Erythroblast (primary cell): ENCODE data around the gene DLX5.
"Not testable (repeated sequence)": the region's sequence is repeated elsewhere in the genome, so short reads cannot be mapped to it uniquely, and the experiment has no call there.

Source experiments
- DNase-seq, 2 experiments: peaks; one replicate each; lab custom pipeline; 2025; lab: John Stamatoyannopoulos, UW
- GATA1 ChIP-seq: IDR thresholded peaks from 2 replicates; pipeline ENCODE4 v1.6.1; 2011; ENCODE audit warnings: low read depth, mild to moderate bottlenecking, control low read depth, low read length, moderate library complexity
- POLR2A ChIP-seq: IDR thresholded peaks from 2 replicates; pipeline ENCODE4 v1.6.1; 2011; ENCODE audit warnings: mild to moderate bottlenecking, low read length

DLX5 gene

DNA sequence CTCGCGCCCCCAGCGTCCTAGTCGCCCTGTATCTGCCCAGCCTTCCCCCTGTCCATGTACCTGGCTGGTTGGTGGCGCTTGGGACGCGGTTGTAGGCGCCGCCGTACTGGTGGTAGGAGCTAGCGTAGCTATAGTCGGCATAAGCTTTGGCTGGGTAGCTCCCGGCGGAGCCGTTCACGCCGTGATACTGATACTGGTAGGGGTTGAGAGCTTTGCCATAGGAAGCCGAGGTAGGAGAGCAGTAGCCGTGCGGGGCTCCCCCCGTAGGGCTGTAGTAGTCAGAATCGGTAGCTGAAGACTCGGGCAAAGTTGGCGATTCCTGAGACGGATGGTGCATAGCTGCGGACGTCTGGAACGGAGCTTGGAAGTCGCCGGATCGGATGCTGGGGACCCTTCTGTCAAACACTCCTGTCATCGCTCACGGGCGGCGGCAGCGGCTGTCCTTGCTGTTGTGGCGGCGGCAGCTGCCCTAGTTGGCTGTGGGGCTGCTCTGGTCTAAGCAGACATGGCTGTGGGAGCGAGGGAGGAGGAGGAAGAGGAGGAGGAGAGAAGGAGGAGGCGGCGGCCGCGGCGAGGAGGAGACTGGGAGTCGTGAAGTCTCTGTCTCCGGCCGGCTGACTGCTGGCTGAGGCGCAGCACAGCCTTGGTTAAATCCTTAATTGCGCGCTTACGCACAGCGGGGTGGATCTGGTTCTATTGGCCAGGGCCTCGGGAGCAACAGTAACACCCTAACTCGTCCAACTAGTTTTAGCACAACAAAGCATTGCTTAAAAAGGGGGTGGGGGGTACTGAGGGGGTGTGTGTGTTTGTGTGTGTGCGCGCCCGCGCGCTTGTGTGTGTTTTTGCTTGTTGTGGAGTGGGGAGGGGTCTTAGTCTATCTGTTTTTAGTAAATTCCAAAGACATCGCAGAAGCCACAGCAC lies at the start of gene DLX5:
Gene DLX5, minus strand, starts transcription at position 623 of the 921 bp plus-strand sequence. Its CDS starts 208 bp downstream, at position 415.
- DNase-seq: no peak
- no peak for TF ChIP-seq GATA1

DNA sequence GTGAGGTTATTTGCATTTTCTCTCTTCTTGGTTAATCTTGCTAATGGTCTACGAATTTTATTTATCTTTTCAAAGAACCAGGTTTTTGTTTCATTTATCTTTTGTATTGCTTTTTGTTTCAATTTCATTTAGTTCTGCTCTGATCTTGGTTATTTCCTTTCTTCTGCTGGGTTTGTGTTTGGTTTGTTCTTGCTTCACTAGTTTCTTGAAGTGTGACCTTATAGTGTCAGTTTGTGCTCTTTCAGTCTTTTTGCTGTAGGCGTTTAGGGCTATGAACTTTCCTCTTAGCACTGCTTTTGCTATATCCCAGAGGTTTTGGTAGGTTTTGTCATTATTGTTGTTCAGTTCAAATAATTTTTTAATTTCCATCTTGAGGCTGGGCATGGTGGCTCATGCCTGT lies 47.4 kb upstream of the DLX5 start:
- DNase-seq: not testable (repeated sequence)

DNA sequence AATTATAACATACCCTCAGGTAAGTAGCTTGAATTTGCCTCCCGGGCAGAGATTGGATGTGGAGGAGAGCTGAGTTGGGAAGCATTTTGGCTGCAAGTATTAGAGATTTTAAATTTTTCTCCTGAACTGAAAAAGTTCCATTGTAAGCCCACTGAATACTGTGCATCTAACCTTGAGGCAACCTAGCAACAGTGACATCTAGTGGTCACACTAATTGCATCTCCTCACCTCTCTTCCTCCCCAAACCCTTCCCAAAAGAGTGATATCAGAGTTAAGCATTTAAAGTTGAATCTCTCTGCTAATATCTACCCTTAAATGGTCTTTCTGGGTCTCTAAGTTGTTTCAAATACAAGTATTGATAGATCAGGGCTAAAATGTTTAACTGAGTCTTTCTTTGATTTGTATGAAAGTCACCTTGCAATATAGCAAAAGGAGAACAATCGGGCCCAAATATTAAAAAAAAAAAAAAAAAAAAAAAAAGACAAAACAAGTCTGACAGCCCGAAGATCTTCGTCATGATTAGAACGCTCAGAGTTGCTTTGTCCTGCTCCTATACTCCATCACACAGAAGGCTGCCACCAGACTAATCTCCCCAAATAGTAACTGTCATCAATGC lies 40.4 kb upstream of the DLX5 start:
- DNase-seq: peak; percentile 32 to 61

DNA sequence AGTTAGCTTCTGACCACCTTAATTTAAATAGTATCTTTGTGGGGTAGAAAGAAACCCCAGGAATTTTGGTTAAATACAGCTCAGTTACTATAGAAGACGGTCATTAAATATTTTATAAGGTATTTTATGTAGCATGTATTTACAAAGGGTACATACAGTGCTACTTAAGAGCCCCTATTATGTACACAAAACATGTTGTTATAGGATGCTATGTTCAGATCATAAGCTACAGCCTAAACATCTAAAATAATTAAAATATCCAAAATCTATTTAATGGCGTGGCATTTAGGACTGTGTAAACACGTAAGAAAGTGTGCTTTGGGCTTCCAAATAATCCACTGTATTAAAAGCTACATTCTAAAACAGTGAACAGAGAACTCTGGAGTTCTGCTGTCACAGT lies 39.4 kb upstream of the DLX5 start:
- TF ChIP-seq POLR2A (no peak), GATA1 (no peak)
- DNase-seq: no peak

More for the DNA sequence above, 40.4 kb upstream of the DLX5 start:
- TF ChIP-seq GATA1 (no peak), POLR2A (no peak)

DNA sequence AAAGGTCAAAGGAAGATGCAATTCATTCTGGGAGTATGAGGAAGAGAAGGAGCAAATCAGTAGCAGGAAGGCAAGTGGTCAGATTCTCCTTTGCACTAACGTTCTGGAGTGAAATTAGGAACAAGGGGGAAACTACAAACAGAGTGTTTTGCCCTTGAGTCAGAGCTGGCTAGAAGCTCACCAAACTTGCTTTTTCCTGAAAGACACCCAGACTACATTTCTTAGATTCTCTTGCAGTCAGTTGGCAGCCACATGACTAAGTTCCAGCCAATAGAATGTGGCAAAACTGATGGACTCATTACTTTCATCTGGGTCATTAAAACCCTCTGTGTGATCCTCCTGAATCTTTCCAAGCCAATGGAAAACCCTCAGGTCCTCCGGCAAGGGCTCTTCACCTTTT lies 18.6 kb upstream of the DLX5 start:
- DNase-seq: no peak
- TF ChIP-seq GATA1 (no peak), POLR2A (no peak)

DNA sequence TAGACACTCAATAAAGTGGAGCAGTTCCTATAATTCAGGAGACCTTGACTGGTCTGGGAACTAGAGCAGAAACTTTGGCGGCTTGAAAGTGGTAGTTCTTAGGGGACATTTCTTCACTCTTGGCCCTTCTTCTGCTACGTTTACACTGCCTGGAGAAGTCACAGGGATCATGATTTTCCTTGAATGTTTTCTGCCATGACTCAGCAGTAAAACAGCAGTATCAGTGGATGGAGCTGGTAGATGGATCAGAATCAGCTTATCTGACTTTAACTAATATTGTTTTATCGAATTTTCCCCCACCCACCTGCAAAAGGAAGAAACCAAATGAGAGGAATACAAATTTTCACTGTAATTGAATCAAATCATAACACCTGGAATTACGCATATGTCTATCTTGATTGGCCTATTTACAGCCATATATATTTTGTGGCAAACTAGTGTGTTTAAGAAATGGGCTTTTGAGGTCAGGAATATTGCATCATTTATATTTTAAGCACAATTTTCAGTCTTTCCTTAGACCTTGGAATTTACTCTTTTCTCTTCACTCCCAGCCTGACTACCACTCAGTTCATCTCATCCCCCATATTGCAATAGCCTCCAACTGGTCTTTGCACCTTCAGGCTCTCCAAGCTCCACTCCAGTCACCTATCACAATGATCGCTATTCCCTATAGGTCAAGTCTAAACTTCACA lies 14.9 kb upstream of the DLX5 start:
- no peak for TF ChIP-seq POLR2A
- TF ChIP-seq GATA1: no peak
- no peak for DNase-seq

DNA sequence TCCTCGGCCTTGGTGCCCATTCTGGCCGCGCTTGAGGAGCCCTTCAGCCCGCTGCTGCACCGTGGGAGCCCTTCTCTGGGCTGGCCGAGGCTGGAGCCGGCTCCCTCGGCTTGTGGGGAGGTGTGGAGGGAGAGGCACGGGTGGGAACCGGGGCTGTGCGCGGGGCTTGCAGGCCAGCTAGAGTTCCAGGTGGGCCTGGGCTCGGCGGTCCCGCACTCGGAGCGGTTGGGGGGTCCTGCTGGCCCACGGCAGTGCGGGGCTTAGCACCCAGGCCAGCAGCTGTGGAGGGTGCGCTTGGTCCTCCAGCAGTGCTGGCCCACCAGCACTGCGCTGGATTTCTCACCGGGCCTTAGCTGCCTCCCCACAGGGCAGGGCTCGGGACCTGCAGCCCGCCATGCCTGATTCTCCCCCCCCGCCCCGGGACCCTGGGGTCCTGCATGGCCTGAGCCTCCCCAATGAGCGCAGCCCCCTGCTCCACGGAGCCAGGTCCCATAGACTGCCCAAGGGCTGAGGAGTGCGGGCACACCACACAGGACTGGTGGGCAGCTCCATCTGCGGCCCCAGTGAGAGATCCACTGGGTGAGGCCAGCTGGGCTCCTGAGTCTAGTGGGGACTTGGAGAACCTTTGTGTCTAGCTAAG lies 9.7 kb upstream of the DLX5 start:
- not testable (repeated sequence) for DNase-seq

DNA sequence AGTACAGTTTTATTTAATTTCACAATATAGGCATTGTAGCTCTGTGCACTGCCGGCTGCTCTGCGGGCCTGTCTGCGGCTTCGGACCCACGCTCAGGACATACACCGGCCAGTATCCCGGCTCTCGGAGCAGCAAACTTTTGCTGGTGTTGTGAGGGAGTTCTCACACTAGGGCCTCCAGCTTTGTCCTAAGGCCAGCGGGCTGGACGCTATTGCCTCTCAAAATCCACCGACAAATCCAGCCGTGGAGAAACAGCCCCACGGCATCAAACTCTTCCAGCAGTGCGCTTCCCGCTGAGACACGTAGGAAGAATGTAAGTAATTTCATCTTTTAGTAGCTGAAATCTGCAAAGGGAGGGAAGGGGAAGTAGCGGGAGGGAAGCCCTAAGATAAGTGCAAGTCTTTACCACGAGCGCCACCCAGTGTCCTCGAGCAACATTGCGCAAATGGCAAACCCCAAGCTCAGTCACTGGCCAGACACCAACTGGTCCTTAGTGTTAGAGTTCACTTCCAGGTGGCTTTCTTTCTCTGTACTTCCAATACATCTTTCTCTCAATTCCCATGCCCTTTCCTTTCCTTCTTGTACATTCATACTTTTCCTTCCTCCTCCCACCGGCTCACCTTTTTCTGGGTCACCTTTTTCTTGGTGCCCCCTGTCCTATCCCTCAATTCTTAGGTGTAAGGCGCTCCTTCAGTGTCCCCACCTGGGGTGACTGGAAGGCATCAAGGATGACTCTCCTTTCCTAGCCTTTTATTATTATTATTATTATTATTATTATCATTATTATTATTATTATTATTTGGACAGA lies 3.0 kb upstream of the DLX5 start:
- TF ChIP-seq POLR2A (no peak), GATA1 (no peak)
- DNase-seq: peak; percentile 61 to 71

DNA sequence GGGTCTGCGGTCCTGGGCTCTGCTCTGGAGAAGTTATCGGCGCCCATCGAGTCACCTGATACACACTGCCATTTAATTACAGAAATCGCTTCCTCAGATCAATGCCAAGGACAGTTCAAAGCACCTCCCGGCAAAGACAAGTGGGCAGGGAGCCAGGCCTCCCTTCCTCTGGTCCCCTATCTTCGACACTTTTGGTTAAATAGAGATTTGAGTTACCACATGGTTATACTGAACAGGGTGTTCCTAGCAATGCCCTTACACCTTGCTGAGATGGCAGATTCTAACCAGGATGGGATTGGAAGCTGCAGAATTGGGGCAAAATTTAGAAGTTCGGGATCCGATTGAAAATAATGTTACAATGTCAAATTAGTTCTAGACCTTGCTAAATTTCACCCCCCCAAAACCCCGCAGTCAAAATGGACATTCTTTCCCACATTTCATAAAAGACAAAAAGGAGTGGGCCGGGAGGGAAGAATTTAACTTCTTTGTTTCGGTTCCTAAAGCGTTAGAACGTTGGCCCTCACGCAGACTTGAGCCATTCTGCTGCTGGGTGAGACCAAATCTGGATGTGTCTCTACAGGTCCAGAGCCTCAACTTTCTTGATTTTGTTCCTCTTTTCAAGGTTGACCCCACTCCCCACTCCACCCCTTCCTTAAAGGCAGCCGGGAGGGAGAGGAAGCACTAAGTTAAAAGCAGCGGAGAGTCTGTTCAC lies 2.2 kb upstream of the DLX5 start:
- DNase-seq: no peak

DNA sequence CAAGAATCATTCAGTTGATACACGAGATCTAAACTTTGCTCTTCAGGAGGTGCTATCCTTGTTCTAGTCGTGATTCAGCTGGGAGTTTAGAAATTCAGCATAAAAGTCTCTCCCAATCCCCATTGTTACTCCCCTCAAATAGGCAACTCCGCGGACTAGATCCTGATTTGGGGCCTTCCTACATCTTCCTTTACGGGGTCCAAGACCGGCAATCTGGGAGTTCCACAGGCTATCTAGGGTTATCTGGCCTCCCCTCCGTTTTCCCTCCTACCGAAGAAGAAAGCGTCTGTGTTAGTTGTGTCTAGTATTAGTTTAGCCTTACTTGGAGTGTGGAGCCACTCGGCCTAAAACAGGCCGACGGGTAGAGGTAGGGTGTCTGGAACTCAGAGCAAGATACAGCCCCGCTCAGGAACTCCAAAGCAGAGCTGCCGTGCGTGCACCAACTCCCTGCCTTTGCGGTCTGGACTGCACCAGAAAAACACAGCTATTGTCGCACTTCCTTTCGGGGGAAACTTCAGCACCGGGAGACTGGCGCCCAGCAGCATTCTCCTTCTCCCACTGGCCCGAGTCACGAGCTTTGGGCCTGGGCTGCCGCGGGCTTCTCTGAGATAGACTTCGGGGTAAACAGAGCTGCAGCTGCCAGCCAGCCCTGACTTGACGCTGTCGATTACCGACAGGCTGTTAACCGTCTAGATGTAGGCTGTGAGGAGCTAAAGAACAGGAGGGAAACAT lies 1.5 kb upstream of the DLX5 start:
- TF ChIP-seq GATA1 (no peak), POLR2A (no peak)
- DNase-seq: no peak

More for the DNA sequence above, 2.2 kb upstream of the DLX5 start:
- TF ChIP-seq POLR2A: no peak

DNA sequence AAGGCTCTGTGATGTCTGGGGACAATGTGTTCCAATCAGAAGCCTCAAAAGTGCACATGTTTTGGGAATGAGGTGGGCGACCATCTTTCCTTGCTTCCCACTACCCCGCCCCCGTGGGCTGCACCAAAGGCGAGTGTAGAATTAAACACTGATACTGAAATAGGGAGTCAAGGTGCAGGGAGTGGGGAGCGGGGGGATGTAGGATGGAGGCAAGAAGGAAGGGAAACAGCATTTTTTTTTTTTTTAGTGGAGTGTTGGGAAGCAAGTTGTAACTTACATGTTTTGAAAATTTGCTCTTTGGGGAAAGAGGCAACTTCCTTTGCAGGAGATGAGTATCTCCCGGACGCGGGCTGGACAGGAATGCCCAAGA lies 484 bp upstream of the DLX5 start:
- DNase-seq: no peak
- no peak for TF ChIP-seq POLR2A
- TF ChIP-seq GATA1: no peak
